Endodermal cell (in vitro differentiated cells): ENCODE results near the gene ANKRD44. TPM values are rescaled to one million over a fixed set of nuclear protein-coding genes. Genes with fewer than 3 reads are reported as not detected.

Source experiments
- DNase-seq: peaks from one replicate; pipeline ENCODE4 v3.0.0-alpha.2; 2017
- H3K27ac ChIP-seq: 2 replicates; pipeline ENCODE4 v1.5.1; 2013; ENCODE audit warnings: mild to moderate bottlenecking, low read depth, low read length, moderate library complexity
- H3K27me3 ChIP-seq: 2 replicates; pipeline ENCODE4 v1.6.1; 2013; ENCODE audit warnings: mild to moderate bottlenecking, low read length, moderate library complexity; ENCODE audit not compliant: insufficient read depth, control insufficient read depth, poor library complexity, severe bottlenecking
- H3K36me3 ChIP-seq: 2 replicates; pipeline ENCODE4 v1.7.0; 2013; ENCODE audit warnings: mild to moderate bottlenecking, low read length, moderate library complexity; ENCODE audit not compliant: control insufficient read depth, insufficient read depth
- H3K4me1 ChIP-seq: one replicate; pipeline ENCODE4 v1.7.0; 2013; ENCODE audit warnings: low read length; ENCODE audit not compliant: control insufficient read depth, insufficient read depth
- H3K4me3 ChIP-seq: 2 replicates; pipeline ENCODE4 v1.5.1; 2013; ENCODE audit warnings: mild to moderate bottlenecking, low read length, moderate library complexity
- H3K9ac ChIP-seq: 2 replicates; pipeline ENCODE4 v1.6.1; 2013; ENCODE audit warnings: mild to moderate bottlenecking, low read length, moderate library complexity; ENCODE audit not compliant: poor library complexity, severe bottlenecking; ENCODE audit errors: extremely low read depth
- H3K9me3 ChIP-seq: 2 replicates; pipeline ENCODE4 v1.6.1; 2013; ENCODE audit warnings: mild to moderate bottlenecking, low read length, moderate library complexity; ENCODE audit not compliant: control insufficient read depth
- H3K27ac Mint-ChIP-seq: 2 replicates; pipeline ENCODE4 v1.8.0; 2020; ENCODE audit warnings: mixed read lengths
- H3K27me3 Mint-ChIP-seq: 2 replicates; pipeline ENCODE4 v1.8.0; 2021; ENCODE audit warnings: mild to moderate bottlenecking, mixed read lengths; ENCODE audit not compliant: insufficient read depth
- H3K36me3 Mint-ChIP-seq: 2 replicates; pipeline ENCODE4 v1.8.0; 2020; ENCODE audit warnings: low read depth, mixed read lengths
- H3K4me1 Mint-ChIP-seq: 2 replicates; pipeline ENCODE4 v1.8.0; 2020; ENCODE audit warnings: mixed read lengths
- H3K4me3 Mint-ChIP-seq: 2 replicates; pipeline ENCODE4 v1.8.0; 2020; ENCODE audit warnings: mild to moderate bottlenecking, moderate library complexity, mixed read lengths
- H3K9me3 Mint-ChIP-seq: 2 replicates; pipeline ENCODE4 v1.8.0; 2020; ENCODE audit warnings: mild to moderate bottlenecking, mixed read lengths
- CTCF ChIP-seq: fragments of 200-600 bp; sonication (generic); conservative IDR thresholded peaks from 2 replicates; pipeline ENCODE4 v1.5.0; 2021; ENCODE audit warnings: antibody characterized with exemption, mild to moderate bottlenecking
- WGBS, 2 experiments: methylation state at CpG; one replicate each; pipeline versions ENCODE4 v1.1.5 to v1.1.7; 2013; ENCODE audit warnings: missing lambda C conversion rate in 2 of 2, mixed read lengths in 1 of 2; ENCODE audit not compliant: insufficient coverage in 1 of 2, insufficient read length in 1 of 2; 5-methylcytosine and 5-hydroxymethylcytosine counted together
- total RNA-seq, 2 donors: library from RNA; stranded (reverse); fragmentation: NEBNext Ultra II Directional in 1 of 2; extraction: Animal tissue kit (Norgen Biotek cat#: 25700) in 1 of 2; gene quantifications; 2 replicates in 1 of 2; 3 replicates in 1 of 2; pipeline ENCODE4 v1.2.1, GENCODE V29; 2021

The ANKRD44 gene
- total RNA-seq, 2 donors from 2014 or later = 6.2 to 10.6 TPM

- no peak overlapping the region for H3K4me3 ChIP-seq
- H3K4me1 Mint-ChIP-seq = peaks cover 8% of the 10 kb centered on the region
- no peaks in the 10 kb centered on the region for H3K36me3 ChIP-seq
- no peak for TF ChIP-seq CTCF
- WGBS, 2 experiments = 80% methylated on average over 1 of the region's 1 CpG; no CpG with 5 or more reads in 1 of the 2 experiments
- H3K4me3 Mint-ChIP-seq = no peak overlapping the region
- H3K9me3 ChIP-seq = no peaks in the 10 kb centered on the region
- H3K27ac ChIP-seq = no peak overlapping the region
- no peak overlapping the region for H3K27ac Mint-ChIP-seq
- no peaks in the 10 kb centered on the region for H3K27me3 ChIP-seq
- no peaks in the 10 kb centered on the region for H3K9me3 Mint-ChIP-seq
- H3K9ac ChIP-seq = no peak overlapping the region
- H3K27me3 Mint-ChIP-seq = no peaks in the 10 kb centered on the region
- DNase-seq = no peak
- H3K4me1 ChIP-seq = peaks cover 4% of the 10 kb centered on the region
- H3K36me3 Mint-ChIP-seq = no peaks in the 10 kb centered on the region
Measured at GRCh38 chr2:197102231-197102630, 208.3 kb downstream of the ANKRD44 start.

DNA sequence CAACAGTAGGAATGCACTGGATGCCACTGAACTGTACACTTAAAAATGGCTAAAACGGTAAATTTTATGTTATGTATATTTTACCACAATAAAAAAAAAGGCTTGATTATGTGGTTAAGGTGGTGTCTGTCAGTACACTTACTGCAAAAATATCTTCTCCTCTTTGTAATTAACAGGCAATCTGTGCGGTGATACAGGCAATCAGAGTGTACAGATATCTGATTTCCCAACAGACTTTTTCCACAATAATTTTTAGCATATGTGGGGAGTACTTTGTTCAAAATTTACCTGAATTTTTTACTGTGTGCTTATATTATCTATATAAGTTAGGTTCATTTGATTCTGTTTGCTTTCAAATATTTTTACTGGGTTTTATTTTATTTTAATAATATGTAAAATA is 209.1 kb downstream of the ANKRD44 start:
- Histone ChIP-seq H3K27ac (no peak overlapping the region), H3K9ac (no peak overlapping the region), H3K4me1 (peaks cover 8% of the 10 kb centered on the region), H3K36me3 (no peaks in the 10 kb centered on the region), H3K9me3 (no peaks in the 10 kb centered on the region), H3K27me3 (no peaks in the 10 kb centered on the region), H3K4me3 (no peak overlapping the region)
- Mint-ChIP-seq H3K27ac (no peak overlapping the region), H3K4me1 (peaks cover 7% of the 10 kb centered on the region), H3K36me3 (no peaks in the 10 kb centered on the region), H3K27me3 (no peaks in the 10 kb centered on the region), H3K4me3 (no peak overlapping the region), H3K9me3 (no peaks in the 10 kb centered on the region)
- no peak for TF ChIP-seq CTCF
- no peak for DNase-seq
- 92% methylated on average over 2 of the region's 2 CpGs; no CpG with 5 or more reads in 1 of the 2 experiments for WGBS, 2 experiments

DNA sequence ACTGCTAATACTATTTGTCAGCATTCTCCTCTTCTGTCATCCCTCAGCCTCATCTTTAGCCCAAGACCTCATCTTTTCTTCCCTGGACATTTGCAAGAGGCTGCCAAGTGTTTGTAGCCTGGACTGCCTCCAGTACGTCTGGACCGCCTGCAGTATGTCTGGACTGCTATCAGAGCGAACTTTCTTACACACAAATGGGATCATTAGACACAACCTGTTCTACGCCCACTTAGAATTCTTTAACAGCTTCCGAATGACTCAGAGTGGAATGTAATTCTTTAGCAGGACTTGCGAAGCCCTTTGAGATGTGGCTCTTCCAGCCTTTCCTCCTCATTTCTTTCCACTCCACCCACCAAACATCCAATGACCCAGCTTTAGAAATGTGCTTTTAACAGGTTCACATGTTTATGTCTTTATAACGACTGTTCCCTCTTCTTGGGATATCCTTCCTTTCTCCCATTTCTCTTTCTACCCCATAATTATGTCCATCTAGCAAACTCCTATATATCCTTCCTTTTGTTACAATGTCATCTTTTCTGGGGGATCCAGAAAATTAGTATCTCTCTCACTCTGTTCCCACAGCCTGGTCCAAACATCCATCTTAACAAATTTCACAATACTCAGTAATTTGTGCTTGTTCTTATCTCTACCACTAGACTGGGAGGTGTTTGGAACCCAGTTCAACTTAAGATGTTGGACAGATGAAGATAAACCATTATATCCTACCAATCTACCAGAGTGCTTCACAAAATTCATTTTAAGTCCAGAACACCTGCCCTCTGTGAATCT is 212.8 kb downstream of the ANKRD44 start:
- Mint-ChIP-seq H3K27ac (peak overlapping the region; percentile 9), H3K36me3 (no peaks in the 10 kb centered on the region), H3K9me3 (no peaks in the 10 kb centered on the region), H3K27me3 (no peaks in the 10 kb centered on the region), H3K4me3 (no peak overlapping the region), H3K4me1 (peaks cover 7% of the 10 kb centered on the region)
- Histone ChIP-seq H3K4me1 (peaks cover 10% of the 10 kb centered on the region), H3K9me3 (no peaks in the 10 kb centered on the region), H3K36me3 (no peaks in the 10 kb centered on the region), H3K27me3 (no peaks in the 10 kb centered on the region), H3K9ac (no peak overlapping the region), H3K27ac (no peak overlapping the region), H3K4me3 (no peak overlapping the region)
- WGBS, 2 experiments = 92 to 95% methylated on average over 7 of the region's 7 CpGs
- no peak for DNase-seq
- TF ChIP-seq CTCF = no peak
